SK-N-SH treated with all-trans-retinoic acid at 6 μM for 48 hours (cell line): ENCODE results near the gene RBMS3.

Experiments used
- ATAC-seq: fragments of 200-7000 bp; cut with Tn5 transposase; 3 replicates; pipeline ENCODE4 v1.9.1; 2020; ENCODE audit warnings: mild to moderate bottlenecking, moderate library complexity
- ARNTL ChIP-seq: fragments of 450-650 bp; formaldehyde crosslinking; IDR thresholded peaks from 2 replicates; pipeline ENCODE4 v1.5.0; 2020; ENCODE audit warnings: low read depth, mild to moderate bottlenecking, moderate library complexity, borderline replicate concordance
- BACH2 ChIP-seq: fragments of 250-450 bp; sonication (Bioruptor Pico); IDR thresholded peaks from 2 replicates; pipeline ENCODE4 v1.9.0; 2021; ENCODE audit warnings: mild to moderate bottlenecking, borderline replicate concordance
- CSDC2 ChIP-seq: fragments of 250-450 bp; sonication (Bioruptor Pico); IDR thresholded peaks from 2 replicates; pipeline ENCODE4 v1.5.0; 2020; ENCODE audit warnings: mild to moderate bottlenecking, moderate library complexity
- ESRRG ChIP-seq: fragments of 250-450 bp; sonication (Bioruptor Pico); IDR thresholded peaks from 2 replicates; pipeline ENCODE4 v1.6.1; 2021; ENCODE audit warnings: mild to moderate bottlenecking
- GLIS3 ChIP-seq: fragments of 250-450 bp; sonication (Bioruptor Pico); IDR thresholded peaks from 2 replicates; pipeline ENCODE4 v1.5.0; 2020; ENCODE audit warnings: mild to moderate bottlenecking, moderate library complexity
- ISL1 ChIP-seq: fragments of 250-450 bp; sonication (Bioruptor Pico); IDR thresholded peaks from 2 replicates; pipeline ENCODE4 v2.1.2; 2022; ENCODE audit warnings: mild to moderate bottlenecking, moderate library complexity
- PPARA ChIP-seq: fragments of 250-450 bp; sonication (Bioruptor Pico); IDR thresholded peaks from 2 replicates; pipeline ENCODE4 v1.5.0; 2020; ENCODE audit warnings: mild to moderate bottlenecking, borderline replicate concordance
- RARB ChIP-seq: fragments of 250-450 bp; sonication (Bioruptor Pico); IDR thresholded peaks from 2 replicates; pipeline ENCODE4 v1.8.0; 2021; ENCODE audit warnings: mild to moderate bottlenecking, moderate library complexity
- SNAI2 ChIP-seq: fragments of 250-450 bp; sonication (Bioruptor Pico); IDR thresholded peaks from 2 replicates; pipeline ENCODE4 v1.5.0; 2020; ENCODE audit warnings: mild to moderate bottlenecking, moderate library complexity
- TCF4 ChIP-seq: fragments of 250-450 bp; sonication (Bioruptor Pico); IDR thresholded peaks from 2 replicates; pipeline ENCODE4 v1.8.0; 2021; ENCODE audit warnings: mild to moderate bottlenecking, moderate library complexity, borderline replicate concordance
- TOX ChIP-seq: fragments of 250-450 bp; sonication (Bioruptor Pico); IDR thresholded peaks from 2 replicates; pipeline ENCODE4 v1.8.0; 2021; ENCODE audit warnings: mild to moderate bottlenecking, moderate library complexity, borderline replicate concordance
- ZC3H10 ChIP-seq: fragments of 250-450 bp; sonication (Bioruptor Pico); IDR thresholded peaks from 2 replicates; pipeline ENCODE4 v1.5.1; 2021; ENCODE audit warnings: mild to moderate bottlenecking, moderate library complexity
- ZFP3 ChIP-seq: fragments of 250-450 bp; sonication (Bioruptor Pico); IDR thresholded peaks from 2 replicates; pipeline ENCODE4 v1.5.0; 2020; ENCODE audit warnings: mild to moderate bottlenecking, moderate library complexity
- ZFP30 ChIP-seq: fragments of 450-650 bp; formaldehyde crosslinking; IDR thresholded peaks from 2 replicates; pipeline ENCODE4 v1.5.0; 2022; ENCODE audit warnings: mild to moderate bottlenecking, moderate library complexity
- ZNF565 ChIP-seq: fragments of 450-650 bp; formaldehyde crosslinking; conservative IDR thresholded peaks from 2 replicates; pipeline ENCODE4 v1.5.0; 2020; ENCODE audit warnings: low read depth, mild to moderate bottlenecking, moderate library complexity
- ZNF8 ChIP-seq: fragments of 450-650 bp; formaldehyde crosslinking; IDR thresholded peaks from 2 replicates; pipeline ENCODE4 v1.5.0; 2020; ENCODE audit warnings: mild to moderate bottlenecking, moderate library complexity
- TF ChIP-seq, protein P1 (sequence below): fragments of 250-450 bp; sonication (Bioruptor Pico); IDR thresholded peaks from 2 replicates; pipeline ENCODE4 v1.5.1; 2020; ENCODE audit warnings: low read depth, mild to moderate bottlenecking, moderate library complexity
- TF ChIP-seq, protein P2 (sequence below): fragments of 250-450 bp; sonication (Bioruptor Pico); IDR thresholded peaks from 2 replicates; pipeline ENCODE4 v1.5.0; 2020; ENCODE audit warnings: mild to moderate bottlenecking, moderate library complexity
- TF ChIP-seq, protein P3 (sequence below): fragments of 250-450 bp; sonication (Bioruptor Pico); IDR thresholded peaks from 2 replicates; pipeline ENCODE4 v1.8.0; 2021; ENCODE audit warnings: low read depth, mild to moderate bottlenecking, moderate library complexity, borderline replicate concordance
- TF ChIP-seq, protein P4 (sequence below): fragments of 250-450 bp; sonication (Bioruptor Pico); IDR thresholded peaks from 2 replicates; pipeline ENCODE4 v1.8.0; 2020; ENCODE audit warnings: mild to moderate bottlenecking, moderate library complexity, borderline replicate concordance

The RBMS3 gene

DNA sequence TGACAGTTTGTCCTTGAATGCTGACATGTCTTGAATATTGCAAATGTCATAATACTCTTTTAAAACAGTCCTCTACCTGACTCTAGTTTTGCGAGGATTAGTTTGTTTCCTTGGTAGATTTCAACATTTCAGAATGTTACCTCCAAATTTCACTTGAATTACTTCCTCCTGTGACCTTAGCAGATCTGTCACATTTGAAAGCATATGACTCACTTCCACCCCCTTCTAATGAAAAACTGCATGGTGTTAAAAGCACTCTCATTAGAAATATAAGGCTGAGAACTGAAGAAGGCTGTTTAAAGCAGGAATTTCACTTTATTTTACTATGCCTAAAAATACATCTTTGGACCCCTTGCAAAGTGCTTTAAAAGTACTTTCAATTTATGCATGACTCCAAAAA lies 726.8 kb downstream of the RBMS3 start:
- no peak for TF ChIP-seq ZFP30 (CRISPR knock-in tag)
- TF ChIP-seq CSDC2 (CRISPR knock-in tag) = no peak
- TF ChIP-seq, protein P1, sequence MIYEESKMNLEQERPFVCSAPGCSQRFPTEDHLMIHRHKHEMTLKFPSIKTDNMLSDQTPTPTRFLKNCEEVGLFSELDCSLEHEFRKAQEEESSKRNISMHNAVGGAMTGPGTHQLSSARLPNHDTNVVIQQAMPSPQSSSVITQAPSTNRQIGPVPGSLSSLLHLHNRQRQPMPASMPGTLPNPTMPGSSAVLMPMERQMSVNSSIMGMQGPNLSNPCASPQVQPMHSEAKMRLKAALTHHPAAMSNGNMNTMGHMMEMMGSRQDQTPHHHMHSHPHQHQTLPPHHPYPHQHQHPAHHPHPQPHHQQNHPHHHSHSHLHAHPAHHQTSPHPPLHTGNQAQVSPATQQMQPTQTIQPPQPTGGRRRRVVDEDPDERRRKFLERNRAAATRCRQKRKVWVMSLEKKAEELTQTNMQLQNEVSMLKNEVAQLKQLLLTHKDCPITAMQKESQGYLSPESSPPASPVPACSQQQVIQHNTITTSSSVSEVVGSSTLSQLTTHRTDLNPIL (CRISPR knock-in tag) = no peak
- no peak for TF ChIP-seq RARB (CRISPR knock-in tag)
- TF ChIP-seq ISL1 (CRISPR knock-in tag) = no peak
- TF ChIP-seq, protein P2, sequence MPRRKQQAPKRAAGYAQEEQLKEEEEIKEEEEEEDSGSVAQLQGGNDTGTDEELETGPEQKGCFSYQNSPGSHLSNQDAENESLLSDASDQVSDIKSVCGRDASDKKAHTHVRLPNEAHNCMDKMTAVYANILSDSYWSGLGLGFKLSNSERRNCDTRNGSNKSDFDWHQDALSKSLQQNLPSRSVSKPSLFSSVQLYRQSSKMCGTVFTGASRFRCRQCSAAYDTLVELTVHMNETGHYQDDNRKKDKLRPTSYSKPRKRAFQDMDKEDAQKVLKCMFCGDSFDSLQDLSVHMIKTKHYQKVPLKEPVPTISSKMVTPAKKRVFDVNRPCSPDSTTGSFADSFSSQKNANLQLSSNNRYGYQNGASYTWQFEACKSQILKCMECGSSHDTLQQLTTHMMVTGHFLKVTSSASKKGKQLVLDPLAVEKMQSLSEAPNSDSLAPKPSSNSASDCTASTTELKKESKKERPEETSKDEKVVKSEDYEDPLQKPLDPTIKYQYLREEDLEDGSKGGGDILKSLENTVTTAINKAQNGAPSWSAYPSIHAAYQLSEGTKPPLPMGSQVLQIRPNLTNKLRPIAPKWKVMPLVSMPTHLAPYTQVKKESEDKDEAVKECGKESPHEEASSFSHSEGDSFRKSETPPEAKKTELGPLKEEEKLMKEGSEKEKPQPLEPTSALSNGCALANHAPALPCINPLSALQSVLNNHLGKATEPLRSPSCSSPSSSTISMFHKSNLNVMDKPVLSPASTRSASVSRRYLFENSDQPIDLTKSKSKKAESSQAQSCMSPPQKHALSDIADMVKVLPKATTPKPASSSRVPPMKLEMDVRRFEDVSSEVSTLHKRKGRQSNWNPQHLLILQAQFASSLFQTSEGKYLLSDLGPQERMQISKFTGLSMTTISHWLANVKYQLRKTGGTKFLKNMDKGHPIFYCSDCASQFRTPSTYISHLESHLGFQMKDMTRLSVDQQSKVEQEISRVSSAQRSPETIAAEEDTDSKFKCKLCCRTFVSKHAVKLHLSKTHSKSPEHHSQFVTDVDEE (CRISPR knock-in tag) = no peak
- no peak for TF ChIP-seq TCF4 (CRISPR knock-in tag)
- TF ChIP-seq, protein P3, sequence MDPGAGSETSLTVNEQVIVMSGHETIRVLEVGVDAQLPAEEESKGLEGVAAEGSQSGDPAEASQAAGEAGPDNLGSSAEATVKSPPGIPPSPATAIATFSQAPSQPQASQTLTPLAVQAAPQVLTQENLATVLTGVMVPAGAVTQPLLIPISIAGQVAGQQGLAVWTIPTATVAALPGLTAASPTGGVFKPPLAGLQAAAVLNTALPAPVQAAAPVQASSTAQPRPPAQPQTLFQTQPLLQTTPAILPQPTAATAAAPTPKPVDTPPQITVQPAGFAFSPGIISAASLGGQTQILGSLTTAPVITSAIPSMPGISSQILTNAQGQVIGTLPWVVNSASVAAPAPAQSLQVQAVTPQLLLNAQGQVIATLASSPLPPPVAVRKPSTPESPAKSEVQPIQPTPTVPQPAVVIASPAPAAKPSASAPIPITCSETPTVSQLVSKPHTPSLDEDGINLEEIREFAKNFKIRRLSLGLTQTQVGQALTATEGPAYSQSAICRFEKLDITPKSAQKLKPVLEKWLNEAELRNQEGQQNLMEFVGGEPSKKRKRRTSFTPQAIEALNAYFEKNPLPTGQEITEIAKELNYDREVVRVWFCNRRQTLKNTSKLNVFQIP (CRISPR knock-in tag) = no peak
- no peak for TF ChIP-seq ZFP3
- TF ChIP-seq GLIS3 (CRISPR knock-in tag) = no peak
- no peak for TF ChIP-seq ZC3H10 (CRISPR knock-in tag)
- TF ChIP-seq, protein P4, sequence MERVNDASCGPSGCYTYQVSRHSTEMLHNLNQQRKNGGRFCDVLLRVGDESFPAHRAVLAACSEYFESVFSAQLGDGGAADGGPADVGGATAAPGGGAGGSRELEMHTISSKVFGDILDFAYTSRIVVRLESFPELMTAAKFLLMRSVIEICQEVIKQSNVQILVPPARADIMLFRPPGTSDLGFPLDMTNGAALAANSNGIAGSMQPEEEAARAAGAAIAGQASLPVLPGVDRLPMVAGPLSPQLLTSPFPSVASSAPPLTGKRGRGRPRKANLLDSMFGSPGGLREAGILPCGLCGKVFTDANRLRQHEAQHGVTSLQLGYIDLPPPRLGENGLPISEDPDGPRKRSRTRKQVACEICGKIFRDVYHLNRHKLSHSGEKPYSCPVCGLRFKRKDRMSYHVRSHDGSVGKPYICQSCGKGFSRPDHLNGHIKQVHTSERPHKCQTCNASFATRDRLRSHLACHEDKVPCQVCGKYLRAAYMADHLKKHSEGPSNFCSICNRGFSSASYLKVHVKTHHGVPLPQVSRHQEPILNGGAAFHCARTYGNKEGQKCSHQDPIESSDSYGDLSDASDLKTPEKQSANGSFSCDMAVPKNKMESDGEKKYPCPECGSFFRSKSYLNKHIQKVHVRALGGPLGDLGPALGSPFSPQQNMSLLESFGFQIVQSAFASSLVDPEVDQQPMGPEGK (CRISPR knock-in tag) = no peak
- TF ChIP-seq ZNF8 (CRISPR knock-in tag) = no peak
- ATAC-seq = no peak

DNA sequence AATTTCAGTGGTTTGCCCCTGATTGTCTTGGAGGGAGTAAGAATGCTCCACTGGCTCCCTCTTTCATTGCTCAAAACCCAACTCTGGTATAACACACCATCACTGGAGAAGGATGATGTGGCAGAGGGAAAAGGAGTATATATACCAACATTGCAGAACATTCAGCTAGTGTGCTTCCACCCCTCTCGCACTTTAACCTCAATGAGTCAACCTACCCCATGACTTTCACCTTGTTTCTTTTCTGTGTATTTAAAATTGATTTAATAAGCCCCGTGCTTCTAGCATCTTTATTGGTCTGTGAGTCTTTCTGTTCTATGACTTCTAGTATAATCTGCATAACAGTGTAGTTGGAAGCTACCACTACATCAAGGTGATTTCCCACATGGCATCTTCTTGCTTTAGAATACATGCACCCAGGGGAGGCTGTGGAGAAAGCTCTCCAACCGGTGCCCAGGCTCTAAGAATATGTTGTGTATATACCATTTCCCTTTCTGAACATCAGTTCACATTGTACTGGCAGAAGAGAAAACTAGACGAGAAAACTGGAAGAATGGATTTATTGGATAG lies 730.4 kb downstream of the RBMS3 start:
- ATAC-seq = no peak
- TF ChIP-seq GLIS3 (CRISPR knock-in tag) (no peak), SNAI2 (CRISPR knock-in tag) (no peak), RARB (CRISPR knock-in tag) (no peak), TOX (no peak), PPARA (CRISPR knock-in tag) (no peak), ZC3H10 (CRISPR knock-in tag) (no peak), ZFP30 (CRISPR knock-in tag) (no peak), CSDC2 (CRISPR knock-in tag) (no peak), ESRRG (CRISPR knock-in tag) (no peak), ARNTL (no peak), TCF4 (CRISPR knock-in tag) (no peak), ZNF565 (no peak), BACH2 (no peak), ZNF8 (CRISPR knock-in tag) (no peak), ISL1 (CRISPR knock-in tag) (no peak), ZFP3 (no peak)
- TF ChIP-seq, protein P4 (CRISPR knock-in tag) = no peak
- TF ChIP-seq, protein P2 (CRISPR knock-in tag) = no peak
- TF ChIP-seq, protein P1 (CRISPR knock-in tag) = no peak
- TF ChIP-seq, all 23 proteins: peak for 0
